Fibroblast of skin of right quadriceps (primary cell): ENCODE data around the gene METTL1.
"Not testable (repeated sequence)": the region's sequence is repeated elsewhere in the genome, so short reads cannot be mapped to it uniquely, and the experiment has no call there.

ENCODE experiments used
- DNase-seq: peaks from one replicate; pipeline ENCODE4 v3.0.0-alpha.2; 2013

The METTL1 gene

GRCh38 chr12:57795354-57795753 lies 23.4 kb upstream of the METTL1 start:
- no peak for DNase-seq

GRCh38 chr12:57793920-57794319 lies 22.0 kb upstream of the METTL1 start:
- DNase-seq = peak; percentile 83

- no peak for DNase-seq
Observed at GRCh38 chr12:57783861-57784260, 12.0 kb upstream of the METTL1 start.

- DNase-seq = no peak
Observed at GRCh38 chr12:57783466-57783801, 11.5 kb upstream of the METTL1 start.

- peak; percentile 93 for DNase-seq
Observed at GRCh38 chr12:57782608-57783465, 10.9 kb upstream of the METTL1 start, which contains the start of gene TSFM. Gene TSFM (plus strand): TSS chr12:57782787. CDS start chr12:57782802, 15 bp downstream.

- DNase-seq = no peak
Observed at GRCh38 chr12:57782243-57782607, 10.3 kb upstream of the METTL1 start.

- no peak for DNase-seq
Observed at GRCh38 chr12:57781801-57782200, 9.9 kb upstream of the METTL1 start.

- no peak for DNase-seq
Observed at GRCh38 chr12:57781244-57781643, 9.3 kb upstream of the METTL1 start.

GRCh38 chr12:57780284-57780897 lies 8.5 kb upstream of the METTL1 start:
- DNase-seq = no peak

GRCh38 chr12:57779736-57780135 lies 7.8 kb upstream of the METTL1 start:
- DNase-seq = no peak

- DNase-seq = no peak
Observed at GRCh38 chr12:57777911-57778310, 6.0 kb upstream of the METTL1 start.

GRCh38 chr12:57777367-57777766 lies 5.5 kb upstream of the METTL1 start:
- no peak for DNase-seq

GRCh38 chr12:57776247-57776587 lies 4.3 kb upstream of the METTL1 start:
- no peak for DNase-seq

- no peak for DNase-seq
Observed at GRCh38 chr12:57775563-57776246, 3.8 kb upstream of the METTL1 start.

- no peak for DNase-seq
Observed at GRCh38 chr12:57775044-57775443, 3.1 kb upstream of the METTL1 start.

GRCh38 chr12:57774634-57775033 lies 2.7 kb upstream of the METTL1 start:
- not testable (repeated sequence) for DNase-seq

GRCh38 chr12:57772429-57773322 lies 771 bp upstream of the METTL1 start, which contains the start of gene EEF1AKMT3:
Gene EEF1AKMT3 (plus strand): TSS chr12:57772614. CDS start chr12:57772725, 111 bp downstream.
- DNase-seq = peak; percentile 42

- peak; percentile 92 for DNase-seq
Observed at GRCh38 chr12:57771236-57771872, 551 bp downstream of the METTL1 start.

- DNase-seq = no peak
Observed at GRCh38 chr12:57770734-57771133, 1.2 kb downstream of the METTL1 start.

GRCh38 chr12:57769594-57769993 lies 2.3 kb downstream of the METTL1 start:
- no peak for DNase-seq

GRCh38 chr12:57767876-57768275 lies 4.0 kb downstream of the METTL1 start:
- no peak for DNase-seq

GRCh38 chr12:57767305-57767698 lies 4.6 kb downstream of the METTL1 start:
- no peak for DNase-seq
